GM23338 (cell line): Measurements from ENCODE around the gene BRAP. TPM values are rescaled to one million over a fixed set of nuclear protein-coding genes. Genes with fewer than 3 reads are reported as not detected.

Source experiments
- ATAC-seq: fragments of 200-7000 bp; cut with Tn5 transposase; 3 replicates; pipeline ENCODE4 v1.9.1; 2020
- DNase-seq: peaks from one replicate; pipeline ENCODE4 v3.0.0-alpha.2; 2015; ENCODE audit warnings: low spot score
- H2AFZ ChIP-seq: fragments of 200-600 bp; sonication (generic); 2 replicates; pipeline ENCODE4 v1.8.0; 2016; ENCODE audit warnings: antibody characterized with exemption, mild to moderate bottlenecking, moderate library complexity
- H3F3A ChIP-seq: fragments of 200-600 bp; sonication (generic); replicated peaks from 2 replicates; pipeline ENCODE4 v1.8.0; 2017; ENCODE audit warnings: antibody characterized with exemption, mixed run types, low read depth
- H3K27ac ChIP-seq: fragments of 200-600 bp; sonication (generic); 2 replicates; pipeline ENCODE4 v1.6.1; 2016; ENCODE audit warnings: low read depth
- H3K27me3 ChIP-seq: fragments of 200-600 bp; sonication (generic); 2 replicates; pipeline ENCODE4 v1.8.0; 2016; ENCODE audit warnings: mild to moderate bottlenecking, mixed run types, moderate library complexity; ENCODE audit not compliant: insufficient read depth
- H3K36me3 ChIP-seq: fragments of 200-600 bp; sonication (generic); 2 replicates; pipeline ENCODE4 v1.8.0; 2016; ENCODE audit warnings: mild to moderate bottlenecking; ENCODE audit not compliant: insufficient read depth
- H3K4me1 ChIP-seq: fragments of 200-600 bp; sonication (generic); 2 replicates; pipeline ENCODE4 v1.8.0; 2016; ENCODE audit warnings: mild to moderate bottlenecking, moderate library complexity; ENCODE audit not compliant: insufficient read depth
- H3K4me2 ChIP-seq: fragments of 200-600 bp; sonication (generic); 2 replicates; pipeline ENCODE4 v1.7.1; 2017; ENCODE audit warnings: mixed run types
- H3K4me3 ChIP-seq: fragments of 200-600 bp; sonication (generic); 2 replicates; pipeline ENCODE4 v1.6.1; 2016; ENCODE audit warnings: mixed run types
- H3K79me2 ChIP-seq: fragments of 200-600 bp; sonication (generic); replicated peaks from 2 replicates; pipeline ENCODE4 v1.8.0; 2017; ENCODE audit warnings: mild to moderate bottlenecking; ENCODE audit not compliant: insufficient read depth
- H3K9me2 ChIP-seq: fragments of 200-600 bp; sonication (generic); 2 replicates; pipeline ENCODE4 v1.8.0; 2017; ENCODE audit not compliant: insufficient read depth
- H4K20me1 ChIP-seq: fragments of 200-600 bp; sonication (generic); replicated peaks from 2 replicates; pipeline ENCODE4 v1.8.0; 2017; ENCODE audit warnings: mild to moderate bottlenecking; ENCODE audit not compliant: insufficient read depth
- H3K27ac Mint-ChIP-seq: 2 replicates; pipeline ENCODE4 v1.8.0; 2020; ENCODE audit warnings: inconsistent platforms, mild to moderate bottlenecking, moderate library complexity, mixed read lengths
- H3K27me3 Mint-ChIP-seq: 3 replicates; pipeline ENCODE4 v1.8.0; 2022; ENCODE audit warnings: low read depth, mild to moderate bottlenecking, moderate library complexity, mixed read lengths, inconsistent platforms; ENCODE audit not compliant: insufficient read depth, poor library complexity
- H3K36me3 Mint-ChIP-seq: 3 replicates; pipeline ENCODE4 v1.8.0; 2021; ENCODE audit warnings: low read depth, mild to moderate bottlenecking, inconsistent platforms, moderate library complexity, mixed read lengths
- H3K4me1 Mint-ChIP-seq: 3 replicates; pipeline ENCODE4 v1.8.0; 2020; ENCODE audit warnings: mild to moderate bottlenecking, inconsistent platforms, mixed read lengths
- H3K4me3 Mint-ChIP-seq: 3 replicates; pipeline ENCODE4 v1.8.0; 2021; ENCODE audit warnings: moderate library complexity, mild to moderate bottlenecking, inconsistent platforms, mixed read lengths
- H3K9me3 Mint-ChIP-seq: 3 replicates; pipeline ENCODE4 v1.8.0; 2020; ENCODE audit warnings: moderate library complexity, mild to moderate bottlenecking, inconsistent platforms, mixed read lengths
- CTCF ChIP-seq, 2 experiments: fragments of 200-600 bp in 1 of 2; sonication (generic) in 1 of 2; conservative IDR thresholded peaks; 2 replicates each; pipeline versions ENCODE4 v1.5.1 to v1.6.1; 2016 to 2017; ENCODE audit warnings: antibody characterized with exemption in 2 of 2, low read depth in 2 of 2, mild to moderate bottlenecking in 2 of 2, moderate library complexity in 1 of 2
- ETS1 ChIP-seq: IDR thresholded peaks from 2 replicates; pipeline ENCODE4 v1.6.1; 2016; ENCODE audit warnings: antibody characterized with exemption
- EZH2 ChIP-seq: fragments of 200-600 bp; sonication (generic); IDR thresholded peaks from one replicate; pipeline ENCODE4 v1.8.0; 2017; ENCODE audit warnings: antibody characterized with exemption, mild to moderate bottlenecking, low read depth; ENCODE audit not compliant: unreplicated experiment
- POLR2AphosphoS5 ChIP-seq: IDR thresholded peaks from 2 replicates; pipeline ENCODE4 v1.6.1; 2016; ENCODE audit warnings: antibody characterized with exemption, low read depth
- STAT1 ChIP-seq: IDR thresholded peaks from one replicate; pipeline ENCODE4 v1.6.1; 2016; ENCODE audit warnings: antibody characterized with exemption; ENCODE audit not compliant: unreplicated experiment
- ZNF114 ChIP-seq: fragments of 250-450 bp; sonication (Bioruptor Pico); IDR thresholded peaks from 2 replicates; pipeline ENCODE4 v1.5.0; 2020; ENCODE audit warnings: mild to moderate bottlenecking, moderate library complexity
- ZNF462 ChIP-seq: fragments of 250-450 bp; sonication (Bioruptor Pico); IDR thresholded peaks from 2 replicates; pipeline ENCODE4 v1.5.0; 2020; ENCODE audit warnings: mild to moderate bottlenecking, moderate library complexity
- polyA plus RNA-seq: library from polyadenylated mRNA; unstranded; fragments of >200 nt; fragmentation: Nextera tagmentation; extraction: Ambion mirVana; gene quantifications from 2 replicates; pipeline ENCODE4 v1.2.1, GENCODE V29; 2016
- total RNA-seq: library from RNA; depleted of rRNA; stranded (reverse); fragments of >200 nt; shearing (Covaris generic); gene quantifications from 2 replicates; pipeline ENCODE4 v1.2.3, GENCODE V29; 2014

BRAP gene
- total and polyA plus RNA-seq, 2 experiments from 2014 or later: 14.9 to 19.4 TPM

- no peak for TF ChIP-seq ZNF462 (CRISPR knock-in tag)
Observed at GRCh38 chr12:111600205-111600642, 85.5 kb downstream of the BRAP start (continued).

- Mint-ChIP-seq H3K4me1 (peaks cover 25% of the 10 kb centered on the region), H3K27ac (peak overlapping the region; percentile 79), H3K27me3 (peaks cover 16% of the 10 kb centered on the region), H3K4me3 (peak overlapping the region; percentile 80), H3K9me3 (peaks cover 6% of the 10 kb centered on the region; the same call in 1 of the 3 replicates), H3K36me3 (peaks cover 13% of the 10 kb centered on the region; the same call in 2 of the 3 replicates)
- Histone ChIP-seq H3K4me1 (peaks cover 28% of the 10 kb centered on the region), H3K4me2 (peak overlapping the region; percentile 85), H3K4me3 (peak overlapping the region; percentile 84), H3K27ac (peak overlapping the region; percentile 95), H3K27me3 (no peaks in the 10 kb centered on the region), H3K79me2 (peaks cover 45% of the 10 kb centered on the region), H2AFZ (peak overlapping the region; percentile 54), H4K20me1 (peaks cover 19% of the 10 kb centered on the region), H3F3A (peaks cover 11% of the 10 kb centered on the region; the same call in 1 of the 2 replicates), H3K9me2 (no peaks in the 10 kb centered on the region), H3K36me3 (no peaks in the 10 kb centered on the region)
- TF ChIP-seq ETS1 (peak; percentile 20; the same call in 1 of the 2 replicates), ZNF114 (CRISPR knock-in tag) (no peak), STAT1 (no peak), CTCF (conservative IDR thresholded peaks at IDR 0.05; ENCODE audit: low read depth in 2 of 2) (peak in 1 of 2 experiments; percentile 13; a peak in 1 of 4 replicates), POLR2AphosphoS5 (peak; percentile 93), EZH2 (no peak)
- ATAC-seq: peak; percentile 82
- DNase-seq: peak; percentile 97
Observed at GRCh38 chr12:111599453-111600204, 86.1 kb downstream of the BRAP start.
